Adrenal gland (tissue), 5 donors: Measurements from ENCODE around the gene GAS2.

Source experiments
- POLR2A ChIP-seq, 2 donors: fragments of 450-650 bp; IDR thresholded peaks; one replicate each; pipeline ENCODE4 v1.6.1; 2017; ENCODE audit warnings: antibody characterized with exemption in 2 of 2, mild to moderate bottlenecking in 2 of 2, moderate library complexity in 1 of 2
- TF ChIP-seq, protein P1 (sequence below), 6 experiments: fragments of 450-650 bp in 4 of 6; fragments of 200-600 bp in 2 of 6; sonication (generic) in 1 of 6; IDR thresholded peaks; 1 replicate in 5 of 6; 2 replicates in 1 of 6; pipeline versions ENCODE4 v1.5.1 to v1.8.0; 2016 to 2021; ENCODE audit warnings: antibody characterized with exemption in 6 of 6, mild to moderate bottlenecking in 2 of 6, moderate library complexity in 1 of 6
- donor health status: DM: no; HTN: no; CAD: no.

DNA sequence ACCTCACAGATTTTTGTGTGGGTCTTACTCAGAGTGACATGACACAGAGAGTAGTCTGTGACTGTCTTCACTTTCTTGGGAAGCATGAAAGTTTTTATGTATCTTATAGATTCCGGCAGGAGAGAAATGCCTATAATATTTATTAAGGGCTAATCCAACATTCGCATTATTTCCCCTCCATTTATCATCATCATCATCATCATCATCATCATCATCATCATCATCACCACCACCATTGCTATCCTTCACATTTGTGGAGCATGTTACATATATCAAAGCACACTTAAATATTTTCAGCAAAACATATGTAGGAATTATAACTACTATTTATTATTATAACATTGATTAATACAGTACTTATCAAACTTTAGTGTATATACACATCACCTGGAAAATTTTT lies 66.2 kb downstream of the GAS2 start:
- TF ChIP-seq, protein P1, sequence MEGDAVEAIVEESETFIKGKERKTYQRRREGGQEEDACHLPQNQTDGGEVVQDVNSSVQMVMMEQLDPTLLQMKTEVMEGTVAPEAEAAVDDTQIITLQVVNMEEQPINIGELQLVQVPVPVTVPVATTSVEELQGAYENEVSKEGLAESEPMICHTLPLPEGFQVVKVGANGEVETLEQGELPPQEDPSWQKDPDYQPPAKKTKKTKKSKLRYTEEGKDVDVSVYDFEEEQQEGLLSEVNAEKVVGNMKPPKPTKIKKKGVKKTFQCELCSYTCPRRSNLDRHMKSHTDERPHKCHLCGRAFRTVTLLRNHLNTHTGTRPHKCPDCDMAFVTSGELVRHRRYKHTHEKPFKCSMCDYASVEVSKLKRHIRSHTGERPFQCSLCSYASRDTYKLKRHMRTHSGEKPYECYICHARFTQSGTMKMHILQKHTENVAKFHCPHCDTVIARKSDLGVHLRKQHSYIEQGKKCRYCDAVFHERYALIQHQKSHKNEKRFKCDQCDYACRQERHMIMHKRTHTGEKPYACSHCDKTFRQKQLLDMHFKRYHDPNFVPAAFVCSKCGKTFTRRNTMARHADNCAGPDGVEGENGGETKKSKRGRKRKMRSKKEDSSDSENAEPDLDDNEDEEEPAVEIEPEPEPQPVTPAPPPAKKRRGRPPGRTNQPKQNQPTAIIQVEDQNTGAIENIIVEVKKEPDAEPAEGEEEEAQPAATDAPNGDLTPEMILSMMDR (IDR thresholded peaks at IDR 0.05), result no peak
- TF ChIP-seq POLR2A (IDR thresholded peaks at IDR 0.05), result no peak
